MCF 10A (cell line): Measurements from ENCODE around the gene TRIM4. TPM values are rescaled to one million over a fixed set of nuclear protein-coding genes. Genes with fewer than 3 reads are reported as not detected.

Experiments
- BruUV-seq: library from RNA; stranded (reverse); fragments of 400-500 nt; replicated peaks from 2 replicates; lab custom pipeline; 2021; lab: Mats Ljungman, UMichigan
- CTCF ChIA-PET: fragments of 300-600 bp; sonication (Branson Sonifier 250); formaldehyde crosslinking; extraction: SDS; loops from one replicate; lab custom pipeline; 2021; ENCODE audit warnings: antibody characterized with exemption, inconsistent platforms; lab: Yijun Ruan, JAX
- POLR2A ChIA-PET: fragments of 300-600, 350-650 bp; sonication (Branson Sonifier 250); formaldehyde crosslinking; extraction: SDS; loops from one replicate; lab custom pipeline; 2020; ENCODE audit warnings: antibody characterized with exemption, inconsistent platforms; lab: Yijun Ruan, JAX
- DNase-seq: peaks from one replicate; pipeline ENCODE4 v3.0.0-alpha.2; 2018; ENCODE audit not compliant: unreplicated experiment
- H3K27ac Mint-ChIP-seq: one replicate; pipeline ENCODE4 v1.8.0; 2022; ENCODE audit warnings: mild to moderate bottlenecking, low read depth, mixed read lengths; ENCODE audit not compliant: unreplicated experiment
- H3K27me3 Mint-ChIP-seq: one replicate; pipeline ENCODE4 v1.8.0; 2022; ENCODE audit warnings: mixed read lengths; ENCODE audit not compliant: insufficient read depth, unreplicated experiment
- H3K36me3 Mint-ChIP-seq: one replicate; pipeline ENCODE4 v1.8.0; 2022; ENCODE audit warnings: mild to moderate bottlenecking, moderate library complexity, mixed read lengths; ENCODE audit not compliant: insufficient read depth, unreplicated experiment
- H3K4me1 Mint-ChIP-seq: one replicate; pipeline ENCODE4 v1.8.0; 2022; ENCODE audit warnings: mixed read lengths; ENCODE audit not compliant: insufficient read depth, unreplicated experiment
- H3K4me3 Mint-ChIP-seq: one replicate; pipeline ENCODE4 v1.8.0; 2022; ENCODE audit warnings: mild to moderate bottlenecking, moderate library complexity, mixed read lengths; ENCODE audit not compliant: unreplicated experiment
- H3K9me3 Mint-ChIP-seq: one replicate; pipeline ENCODE4 v1.8.0; 2022; ENCODE audit warnings: mixed read lengths; ENCODE audit not compliant: unreplicated experiment
- CTCF ChIP-seq: fragments of 200-600 bp; IDR thresholded peaks from one replicate; pipeline ENCODE4 v1.8.0; 2022; ENCODE audit warnings: antibody characterized with exemption, mild to moderate bottlenecking; ENCODE audit not compliant: unreplicated experiment
- intact Hi-C: fragments of 100-400 bp; cut with micrococcal nuclease; formaldehyde crosslinking; loops from 2 replicates; pipeline ENCODE4 v1.14.1; 2022
- total RNA-seq: library from RNA; stranded (reverse); gene quantifications from 2 replicates; pipeline ENCODE4 v1.2.3, GENCODE V29; 2022

TRIM4 gene
- total RNA-seq, 1 experiment from 2014 or later = 28.1 TPM

- ChIA-PET CTCF (interaction anchor here (0.6 to 1.1 kb wide), 3 partner anchors 16 to 318 kb away, joined by 3 to 8 read pairs (median 5); partner anchors contain the start of gene CYP3A43), POLR2A (interaction anchor here (0.6 to 0.9 kb wide), 2 partner anchors 215 to 286 kb away, joined by 3 to 4 read pairs; partner anchors contain the start of gene ZNF655)
- no peak for TF ChIP-seq CTCF
- H3K4me1 Mint-ChIP-seq = no peaks in the 10 kb centered on the region
- no peak overlapping the region for H3K27ac Mint-ChIP-seq
- no peak for DNase-seq
- H3K27me3 Mint-ChIP-seq = no peaks in the 10 kb centered on the region
- no TSS peak for BruUV-seq
- intact Hi-C loops = no loop called here
- no peaks in the 10 kb centered on the region for H3K9me3 Mint-ChIP-seq
- H3K36me3 Mint-ChIP-seq = no peaks in the 10 kb centered on the region
- no peak overlapping the region for H3K4me3 Mint-ChIP-seq
Observed at GRCh38 chr7:99843808-99844207, 75.5 kb downstream of the TRIM4 start.

GRCh38 chr7:99842926-99843325, 76.4 kb downstream of the TRIM4 start:
- Mint-ChIP-seq H3K4me1 (peaks cover 2% of the 10 kb centered on the region), H3K27me3 (no peaks in the 10 kb centered on the region), H3K27ac (no peak overlapping the region), H3K4me3 (no peak overlapping the region), H3K9me3 (no peaks in the 10 kb centered on the region), H3K36me3 (no peaks in the 10 kb centered on the region)
- CTCF ChIA-PET = no interaction called here
- POLR2A ChIA-PET = interaction anchor here (0.7 kb wide), 1 partner anchor 214 kb away, joined by 3 read pairs; no protein-coding TSS in a partner anchor
- intact Hi-C loops = no loop called here
- no peak for TF ChIP-seq CTCF
- no peak for DNase-seq
- no TSS peak for BruUV-seq

Other genes with a start within 250 kb of the TRIM4 start
- gene CYP3A5, start 239.5 kb downstream of the TRIM4 start, total RNA-seq = 0.58 and 0.83 TPM in 2 replicates
- gene CYP3A7, start 184.3 kb downstream of the TRIM4 start, total RNA-seq = not detected in 2 replicates
- gene CYP3A4, start 135.3 kb downstream of the TRIM4 start, total RNA-seq = not detected in 2 replicates
- not detected in 2 replicates for gene CYP3A43, start 91.5 kb downstream of the TRIM4 start, total RNA-seq
- not detected in 2 replicates for gene OR2AE1, start 42.5 kb downstream of the TRIM4 start, total RNA-seq
- not detected in 2 replicates for gene GJC3, start 10.1 kb upstream of the TRIM4 start, total RNA-seq
- gene AZGP1, start 56.5 kb upstream of the TRIM4 start, total RNA-seq = 0.58 and 0.59 TPM in 2 replicates
- gene ZKSCAN1, start 96.1 kb upstream of the TRIM4 start, total RNA-seq = 80.2 and 86.2 TPM in 2 replicates
- gene ZSCAN21, start 130.2 kb upstream of the TRIM4 start, total RNA-seq = 13.8 and 14.7 TPM in 2 replicates
- 23.7 and 24.8 TPM in 2 replicates for gene ZNF3, start 162.2 kb upstream of the TRIM4 start, total RNA-seq
- gene COPS6, start 169.4 kb upstream of the TRIM4 start, total RNA-seq = 85.2 and 103 TPM in 2 replicates
- 38.5 and 67.8 TPM in 2 replicates for gene MCM7, start 181.9 kb upstream of the TRIM4 start, total RNA-seq
- gene AP4M1, start 182.1 kb upstream of the TRIM4 start, total RNA-seq = 13.5 and 13.6 TPM in 2 replicates
- gene TAF6, start 199.8 kb upstream of the TRIM4 start, total RNA-seq = 47.2 and 58.9 TPM in 2 replicates
- gene CNPY4, start 200.1 kb upstream of the TRIM4 start, total RNA-seq = 2.9 and 3.0 TPM in 2 replicates
- 2.5 and 3.2 TPM in 2 replicates for gene MBLAC1, start 207.4 kb upstream of the TRIM4 start, total RNA-seq
- gene LAMTOR4, start 229.4 kb upstream of the TRIM4 start, total RNA-seq = 76.6 and 87.3 TPM in 2 replicates
- gene TRAPPC14, start 239.2 kb upstream of the TRIM4 start, total RNA-seq = 18.0 and 21.7 TPM in 2 replicates
- gene GAL3ST4, start 249.1 kb upstream of the TRIM4 start, total RNA-seq = 0.17 and 0.26 TPM in 2 replicates